Osteocyte (in vitro differentiated cells): ENCODE results near the gene TNPO3. TPM values are rescaled to one million over a fixed set of nuclear protein-coding genes. Genes with fewer than 3 reads are reported as not detected.

ENCODE experiments used
- DNase-seq: peaks from one replicate; pipeline ENCODE4 v3.0.0; 2021; ENCODE audit warnings: mixed read lengths; ENCODE audit not compliant: unreplicated experiment; ENCODE audit errors: extremely low spot score
- H3K27ac Mint-ChIP-seq: one replicate; pipeline ENCODE4 v1.8.0; 2021; ENCODE audit warnings: mild to moderate bottlenecking, mixed read lengths; ENCODE audit not compliant: unreplicated experiment
- H3K27me3 Mint-ChIP-seq: one replicate; pipeline ENCODE4 v1.8.0; 2021; ENCODE audit warnings: mixed read lengths; ENCODE audit not compliant: unreplicated experiment
- H3K36me3 Mint-ChIP-seq: one replicate; pipeline ENCODE4 v1.8.0; 2021; ENCODE audit warnings: mixed read lengths; ENCODE audit not compliant: unreplicated experiment
- H3K4me1 Mint-ChIP-seq: one replicate; pipeline ENCODE4 v1.8.0; 2021; ENCODE audit warnings: mixed read lengths; ENCODE audit not compliant: unreplicated experiment
- H3K4me3 Mint-ChIP-seq: one replicate; pipeline ENCODE4 v1.8.0; 2021; ENCODE audit warnings: mild to moderate bottlenecking, moderate library complexity, mixed read lengths; ENCODE audit not compliant: unreplicated experiment
- H3K9me3 Mint-ChIP-seq: one replicate; pipeline ENCODE4 v1.8.0; 2021; ENCODE audit warnings: mixed read lengths; ENCODE audit not compliant: unreplicated experiment
- total RNA-seq: library from RNA; stranded (reverse); gene quantifications from 2 replicates; pipeline ENCODE4 v1.2.1, GENCODE V29; 2021
- TF ChIP-seq, protein P1 (sequence below): fragments of 200-600 bp; sonication (generic); IDR thresholded peaks from 2 replicates; pipeline ENCODE4 v1.5.0; 2021; ENCODE audit warnings: antibody characterized with exemption, mild to moderate bottlenecking, moderate library complexity

TNPO3 gene
- total RNA-seq, 1 donor from 2014 or later = 46.0 TPM

- H3K9me3 Mint-ChIP-seq = no peaks in the 10 kb centered on the region
- H3K36me3 Mint-ChIP-seq = no peaks in the 10 kb centered on the region
- H3K27me3 Mint-ChIP-seq = peaks cover 25% of the 10 kb centered on the region
- H3K4me1 Mint-ChIP-seq = no peaks in the 10 kb centered on the region
- H3K4me3 Mint-ChIP-seq = no peak overlapping the region
- no peak for DNase-seq
- no peak overlapping the region for H3K27ac Mint-ChIP-seq
- TF ChIP-seq, protein P1, sequence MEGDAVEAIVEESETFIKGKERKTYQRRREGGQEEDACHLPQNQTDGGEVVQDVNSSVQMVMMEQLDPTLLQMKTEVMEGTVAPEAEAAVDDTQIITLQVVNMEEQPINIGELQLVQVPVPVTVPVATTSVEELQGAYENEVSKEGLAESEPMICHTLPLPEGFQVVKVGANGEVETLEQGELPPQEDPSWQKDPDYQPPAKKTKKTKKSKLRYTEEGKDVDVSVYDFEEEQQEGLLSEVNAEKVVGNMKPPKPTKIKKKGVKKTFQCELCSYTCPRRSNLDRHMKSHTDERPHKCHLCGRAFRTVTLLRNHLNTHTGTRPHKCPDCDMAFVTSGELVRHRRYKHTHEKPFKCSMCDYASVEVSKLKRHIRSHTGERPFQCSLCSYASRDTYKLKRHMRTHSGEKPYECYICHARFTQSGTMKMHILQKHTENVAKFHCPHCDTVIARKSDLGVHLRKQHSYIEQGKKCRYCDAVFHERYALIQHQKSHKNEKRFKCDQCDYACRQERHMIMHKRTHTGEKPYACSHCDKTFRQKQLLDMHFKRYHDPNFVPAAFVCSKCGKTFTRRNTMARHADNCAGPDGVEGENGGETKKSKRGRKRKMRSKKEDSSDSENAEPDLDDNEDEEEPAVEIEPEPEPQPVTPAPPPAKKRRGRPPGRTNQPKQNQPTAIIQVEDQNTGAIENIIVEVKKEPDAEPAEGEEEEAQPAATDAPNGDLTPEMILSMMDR = no peak
These were observed 126.6 kb downstream of the TNPO3 start for GRCh38 chr7:128928159-128928813.

DNA sequence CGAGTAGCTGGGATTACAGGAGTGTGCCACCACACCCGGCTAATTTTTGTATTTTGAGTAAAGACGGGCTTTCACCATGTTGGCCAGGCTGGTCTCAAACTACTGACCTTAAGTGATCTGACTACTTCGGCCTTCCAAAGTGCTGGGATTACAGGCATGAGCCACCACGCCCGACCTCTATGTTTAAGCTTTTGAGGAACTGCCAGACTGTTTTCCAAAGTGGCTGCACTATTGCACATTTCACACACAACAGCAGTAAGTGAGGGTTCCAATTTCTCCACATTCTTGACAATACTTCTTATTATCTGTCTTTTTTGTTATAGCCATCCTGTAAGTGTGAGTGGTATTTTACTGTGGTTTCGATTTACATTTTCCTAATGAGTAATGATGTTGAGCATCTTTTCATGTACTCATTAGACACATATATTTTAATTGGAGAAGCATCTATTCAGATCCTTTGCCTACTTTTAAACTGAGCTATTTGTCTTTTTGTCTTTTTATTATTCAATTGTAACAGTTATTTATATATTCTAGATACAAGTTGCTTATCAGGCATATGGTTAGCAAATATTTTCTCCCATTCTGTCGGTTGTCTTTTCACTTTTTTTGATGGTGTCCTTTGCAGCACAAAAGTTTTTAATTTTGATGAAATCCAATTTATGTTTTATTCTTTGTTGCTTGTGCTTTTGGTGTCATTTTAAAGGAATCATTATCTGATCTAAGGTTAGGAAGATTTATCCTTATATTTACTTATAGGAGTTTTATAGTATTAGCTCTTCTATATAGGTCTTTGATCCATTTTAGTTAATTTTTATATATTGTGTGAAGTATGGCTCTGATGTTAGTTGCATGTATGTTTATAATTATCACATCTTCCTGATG, 130.0 kb downstream of the TNPO3 start:
- no peak for DNase-seq
- no peaks in the 10 kb centered on the region for H3K9me3 Mint-ChIP-seq
- no peaks in the 10 kb centered on the region for H3K36me3 Mint-ChIP-seq
- H3K4me3 Mint-ChIP-seq = no peak overlapping the region
- peaks cover 1% of the 10 kb centered on the region for H3K4me1 Mint-ChIP-seq
- TF ChIP-seq, protein P1 = no peak
- no peak overlapping the region for H3K27ac Mint-ChIP-seq
- H3K27me3 Mint-ChIP-seq = peaks cover 44% of the 10 kb centered on the region

DNA sequence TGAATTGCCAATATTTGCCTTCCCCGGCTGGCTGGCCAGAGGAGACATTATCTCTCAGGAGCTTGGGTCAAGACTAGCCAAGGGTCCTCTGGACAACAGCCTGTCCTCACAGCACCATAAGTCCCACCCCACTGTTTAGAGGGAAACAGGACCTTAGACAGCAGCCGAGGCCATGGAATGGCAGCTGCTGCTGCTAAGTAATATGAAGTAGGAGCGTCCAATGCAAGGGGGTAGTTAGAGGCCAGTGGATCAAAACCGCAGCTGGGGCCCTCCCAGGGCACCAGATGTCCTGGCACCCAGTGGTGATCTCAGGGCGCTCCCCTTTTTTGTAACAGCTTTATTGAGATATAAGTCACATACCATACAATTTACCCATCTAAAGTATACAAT, 131.5 kb downstream of the TNPO3 start:
- peaks cover 59% of the 10 kb centered on the region for H3K27me3 Mint-ChIP-seq
- peaks cover 1% of the 10 kb centered on the region for H3K4me1 Mint-ChIP-seq
- TF ChIP-seq, protein P1 = no peak
- no peaks in the 10 kb centered on the region for H3K9me3 Mint-ChIP-seq
- no peaks in the 10 kb centered on the region for H3K36me3 Mint-ChIP-seq
- DNase-seq = no peak
- no peak overlapping the region for H3K27ac Mint-ChIP-seq
- H3K4me3 Mint-ChIP-seq = no peak overlapping the region

- Mint-ChIP-seq H3K4me1 (peaks cover 1% of the 10 kb centered on the region), H3K27ac (no peak overlapping the region), H3K36me3 (no peaks in the 10 kb centered on the region), H3K9me3 (no peaks in the 10 kb centered on the region), H3K27me3 (peaks cover 66% of the 10 kb centered on the region), H3K4me3 (no peak overlapping the region)
- TF ChIP-seq, protein P1 = no peak
- DNase-seq = no peak
These were observed 132.2 kb downstream of the TNPO3 start for GRCh38 chr7:128922496-128923410.
